Measurements from ENCODE around the gene PCDH10.
A peak's percentile ranks its signal among the peaks of the same experiment; 100 is the strongest.

The PCDH10 gene

DNA sequence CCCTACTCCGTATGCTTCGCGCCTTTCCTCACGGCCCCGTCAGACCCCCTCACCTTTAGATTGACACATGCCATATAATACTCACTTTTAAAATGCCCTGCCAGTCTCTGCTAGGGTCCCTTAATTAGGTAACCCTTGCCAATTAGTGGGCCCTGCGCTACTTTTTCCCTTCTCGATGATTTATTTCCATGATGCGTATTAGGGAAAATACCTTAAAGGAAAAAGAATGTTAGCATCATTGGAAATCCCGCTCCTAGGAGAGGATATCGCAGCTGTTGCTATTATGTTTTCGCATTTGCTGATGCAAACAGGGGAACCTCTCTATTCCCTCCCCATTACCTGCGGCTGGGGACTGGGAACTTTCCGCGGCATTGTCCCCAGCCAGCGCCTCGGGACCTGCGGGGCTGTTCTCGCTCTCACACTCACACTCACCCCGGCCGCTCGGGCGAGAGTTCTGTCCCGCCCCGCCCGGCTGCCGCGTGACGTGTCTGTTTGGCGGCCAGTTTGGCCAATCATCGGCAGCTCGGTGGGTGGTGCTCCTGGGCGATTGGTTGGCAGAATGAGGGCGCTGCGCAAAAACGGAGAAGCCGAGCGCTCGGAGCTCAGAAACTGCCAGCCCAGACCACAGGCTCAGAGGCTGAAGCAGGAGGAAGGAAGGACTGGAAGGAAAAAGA lies at the start of gene PCDH10:
PCDH10 (plus strand) TSS at position 605 of the 674 bp plus-strand sequence. CDS start 847 bp downstream, outside the sequence.
- DNase-seq = peak; percentile 73

DNA sequence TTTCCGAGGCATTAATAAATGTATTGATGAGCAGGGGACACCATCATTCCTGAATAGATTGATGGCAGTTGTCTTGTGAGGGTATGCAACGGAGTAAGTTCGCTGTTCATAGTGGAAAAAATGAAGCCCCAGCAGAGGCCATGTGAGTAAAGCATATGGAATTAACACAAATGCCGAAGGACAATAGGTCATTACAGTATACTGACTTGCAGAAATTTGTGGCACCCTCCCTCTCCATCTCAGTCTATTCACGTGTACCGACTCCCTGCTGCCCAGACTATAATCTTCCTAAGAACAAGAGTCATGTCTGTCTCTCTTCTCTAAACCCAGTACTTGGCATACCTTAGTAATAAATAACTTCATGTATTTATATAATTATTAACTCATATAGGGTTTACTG lies 47.1 kb upstream of the PCDH10 start:
- DNase-seq = no peak

- no peak for DNase-seq
These were observed 46.3 kb upstream of the PCDH10 start for GRCh38 chr4:133102612-133103409.

GRCh38 chr4:133112641-133113040 lies 36.5 kb upstream of the PCDH10 start:
- DNase-seq = no peak

GRCh38 chr4:133124746-133125145 lies 24.3 kb upstream of the PCDH10 start:
- no peak for DNase-seq

DNA sequence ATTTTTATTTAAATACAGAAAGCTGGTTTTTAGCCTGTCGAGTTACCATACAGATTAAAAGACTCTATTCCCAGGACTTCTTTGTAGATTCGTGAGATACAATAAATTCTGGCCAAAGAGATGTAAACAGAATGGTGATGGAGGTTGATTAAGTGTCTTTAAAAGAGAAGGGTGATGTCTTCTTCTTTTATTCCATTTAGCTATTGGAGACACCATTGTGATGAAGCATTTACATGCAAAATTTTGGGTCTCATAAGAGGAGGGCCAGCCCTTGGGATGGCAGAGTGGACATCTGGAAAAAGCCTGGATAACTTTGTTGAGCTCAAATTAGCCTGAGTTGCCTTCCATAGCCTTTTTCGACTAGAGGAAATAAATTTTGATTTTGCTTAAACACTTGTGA lies 21.6 kb upstream of the PCDH10 start:
- no peak for DNase-seq

DNA sequence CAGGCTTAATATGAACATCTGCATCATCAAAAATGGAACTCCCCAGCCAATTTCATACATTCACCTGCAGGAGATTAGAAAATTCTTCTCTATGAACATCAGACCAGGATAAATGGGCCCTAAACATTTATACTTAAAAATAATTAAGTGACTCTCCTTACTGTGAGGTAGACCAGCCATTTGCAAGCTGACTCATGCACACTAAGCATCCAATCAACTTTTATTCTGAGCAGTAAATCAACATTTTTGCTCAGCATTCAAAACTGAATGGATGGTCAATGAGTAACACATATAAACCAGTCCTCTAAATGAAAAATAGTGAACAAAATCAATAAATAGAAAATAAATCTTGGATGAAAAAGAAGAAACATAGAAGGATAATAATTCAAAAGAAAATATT lies 19.9 kb upstream of the PCDH10 start:
- DNase-seq = no peak

GRCh38 chr4:133130171-133130570 lies 18.9 kb upstream of the PCDH10 start:
- DNase-seq = no peak

GRCh38 chr4:133131829-133132460 lies 17.1 kb upstream of the PCDH10 start:
- DNase-seq = no peak

DNA sequence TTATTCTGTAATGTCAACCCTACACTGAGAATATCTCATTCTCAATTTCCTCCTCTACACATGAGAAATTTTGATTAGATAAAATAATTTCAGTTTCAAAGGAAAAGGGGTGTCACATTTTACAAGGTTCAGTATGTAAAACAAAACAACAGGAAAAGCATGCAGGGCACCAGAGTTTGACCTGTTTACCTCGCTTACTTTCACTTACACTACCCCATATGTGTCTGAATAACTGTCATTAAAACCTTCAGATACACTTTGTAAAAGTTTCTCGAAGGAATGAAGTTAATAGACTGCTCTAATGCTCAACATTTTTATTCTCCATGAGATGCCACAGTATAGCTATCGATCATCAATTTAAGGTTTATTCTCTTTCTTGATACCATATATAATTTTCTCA lies 12.3 kb upstream of the PCDH10 start:
- no peak for DNase-seq

GRCh38 chr4:133137571-133137970 lies 11.5 kb upstream of the PCDH10 start:
- no peak for DNase-seq

DNA sequence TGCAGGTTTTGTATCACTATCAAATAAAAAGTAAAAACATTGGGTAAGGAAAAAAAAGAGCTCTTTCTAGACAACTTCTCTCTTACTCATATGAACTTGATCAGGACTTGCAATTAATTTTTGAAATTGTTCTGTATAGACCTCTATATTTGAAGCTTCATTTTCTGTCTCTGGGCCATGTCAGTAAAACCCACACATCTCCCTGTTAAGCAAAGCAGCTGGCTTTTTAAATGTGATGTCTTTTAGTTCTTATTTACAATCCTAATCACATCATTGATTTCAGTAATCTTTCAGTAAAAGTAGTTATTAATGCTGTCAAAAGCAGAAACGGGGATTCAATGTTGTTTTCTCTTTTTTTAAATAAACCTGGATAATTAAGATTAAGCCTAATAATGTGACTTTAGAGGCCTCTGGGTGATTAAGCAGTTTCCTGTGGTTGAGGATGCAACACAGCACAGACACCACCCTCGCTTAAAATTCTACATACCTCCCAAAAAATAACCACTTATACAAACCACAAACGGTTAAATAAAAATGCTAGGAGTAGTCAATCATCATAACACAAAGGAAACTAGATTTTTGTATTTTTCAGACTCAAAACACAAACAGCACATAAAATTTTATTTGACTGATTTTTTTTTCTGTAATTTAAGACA lies 5.2 kb upstream of the PCDH10 start:
- DNase-seq = no peak

DNA sequence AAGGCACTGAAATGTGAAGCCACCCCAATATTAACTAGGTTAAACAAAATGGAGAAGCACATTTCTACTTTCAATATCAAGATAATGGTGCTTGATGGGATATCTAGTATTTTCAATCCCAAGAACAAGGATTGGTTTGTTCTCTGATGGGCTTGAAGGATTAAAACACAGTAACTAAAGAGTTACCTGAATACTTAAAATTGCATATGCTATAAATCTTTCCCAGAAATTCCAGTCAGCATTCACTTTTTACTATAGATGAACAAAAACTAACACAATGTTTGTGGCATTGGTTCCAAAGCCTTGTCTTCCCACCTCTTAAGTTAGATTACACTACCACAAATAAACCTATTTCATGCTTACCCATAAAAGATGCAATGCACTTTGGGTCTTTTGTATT lies 3.9 kb upstream of the PCDH10 start:
- no peak for DNase-seq

GRCh38 chr4:133145758-133146573 lies 3.1 kb upstream of the PCDH10 start:
- no peak for DNase-seq

DNA sequence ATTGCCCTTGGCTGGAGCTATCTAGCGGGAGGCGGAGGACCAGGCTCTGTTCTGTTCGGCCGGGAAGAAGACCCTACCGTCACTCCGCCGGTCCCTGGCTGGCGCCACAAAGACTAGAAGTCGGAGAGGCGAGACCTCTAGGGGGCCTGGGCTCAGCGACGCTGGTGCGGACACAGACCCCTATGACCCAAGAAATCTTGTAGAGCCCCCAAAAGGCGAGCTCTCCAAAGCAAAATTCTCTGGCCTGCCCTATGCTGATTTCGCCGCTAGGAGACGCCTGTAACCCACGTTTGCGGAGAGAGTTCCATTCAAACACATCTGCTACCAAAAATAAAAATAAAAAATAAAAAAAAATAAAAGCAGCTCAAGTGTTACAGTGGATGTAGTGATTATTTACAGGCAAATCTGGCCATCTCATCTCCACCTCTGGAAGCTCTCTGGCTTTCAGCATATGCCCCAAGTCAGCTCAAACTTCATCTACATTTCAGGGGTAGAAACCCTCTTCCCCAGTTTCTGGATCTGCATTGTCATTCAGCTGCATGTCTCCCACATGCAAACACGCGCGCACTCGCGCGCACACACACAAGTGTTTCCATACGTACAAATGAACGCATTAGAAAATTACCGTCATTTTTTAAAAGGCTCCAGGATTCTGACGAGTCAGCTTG lies 2.4 kb upstream of the PCDH10 start:
- DNase-seq = no peak

DNA sequence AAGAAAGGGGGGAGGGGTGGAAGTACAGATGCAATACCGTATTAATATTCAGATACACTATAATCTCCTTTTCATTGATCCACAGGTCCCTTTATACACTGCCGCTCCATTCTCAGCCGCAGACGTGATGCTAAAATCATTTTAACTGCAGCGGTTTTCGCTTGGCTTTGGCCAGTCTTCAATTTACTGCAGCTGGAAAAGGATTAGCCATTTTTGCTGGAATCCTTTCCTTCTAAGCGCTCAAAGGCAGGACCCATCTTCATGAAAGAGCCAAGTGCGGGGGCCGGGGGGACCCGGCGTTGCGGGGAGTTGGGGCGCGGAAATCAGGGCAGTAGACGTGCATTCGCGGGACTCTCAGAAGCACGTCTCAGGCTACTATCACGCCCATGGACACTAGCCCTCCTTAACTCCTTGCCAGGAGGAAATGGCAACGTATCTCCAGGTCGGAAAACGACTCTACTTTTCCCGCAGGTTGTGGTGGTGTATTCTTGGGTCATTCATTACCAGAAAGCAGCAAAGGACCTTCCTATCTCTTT lies 1.7 kb upstream of the PCDH10 start:
- no peak for DNase-seq

DNA sequence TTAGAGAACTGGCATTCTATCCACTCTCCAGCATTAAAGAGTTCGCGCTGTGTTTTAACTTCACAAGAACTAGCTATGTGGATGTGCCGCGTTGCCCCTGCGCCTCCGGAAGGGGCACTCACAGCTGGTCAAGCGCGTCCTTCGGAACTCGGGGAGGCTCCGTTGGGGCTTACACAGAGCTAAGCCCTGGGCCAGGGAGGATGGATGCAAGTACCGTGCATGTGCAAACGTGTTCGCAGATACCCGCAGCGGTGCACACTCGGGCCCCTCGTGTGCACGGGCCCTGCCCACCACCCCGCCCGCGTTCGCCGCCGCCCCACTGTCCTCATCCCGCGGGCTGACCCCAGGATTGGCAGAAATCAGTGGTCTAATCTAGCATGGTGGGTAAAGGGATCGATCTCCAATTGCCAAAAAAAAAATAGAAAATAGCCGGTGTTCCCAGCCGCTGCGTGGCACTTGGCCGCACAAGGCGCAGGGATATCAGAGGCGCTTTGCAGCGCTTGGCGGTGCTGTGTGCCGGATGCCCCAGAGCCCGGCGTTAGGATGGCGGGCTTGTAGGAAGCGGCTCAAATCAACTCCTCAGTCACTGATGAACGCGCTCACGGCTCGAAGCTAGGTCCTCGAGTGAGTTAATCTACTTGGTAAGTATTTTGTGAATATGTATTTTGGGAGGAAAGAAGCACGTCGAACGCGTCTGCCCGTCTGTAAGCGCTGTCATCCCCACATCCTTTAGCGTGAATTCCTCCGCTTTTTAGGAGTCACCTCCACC lies 989 bp upstream of the PCDH10 start:
- DNase-seq = peak; percentile 50

DNA sequence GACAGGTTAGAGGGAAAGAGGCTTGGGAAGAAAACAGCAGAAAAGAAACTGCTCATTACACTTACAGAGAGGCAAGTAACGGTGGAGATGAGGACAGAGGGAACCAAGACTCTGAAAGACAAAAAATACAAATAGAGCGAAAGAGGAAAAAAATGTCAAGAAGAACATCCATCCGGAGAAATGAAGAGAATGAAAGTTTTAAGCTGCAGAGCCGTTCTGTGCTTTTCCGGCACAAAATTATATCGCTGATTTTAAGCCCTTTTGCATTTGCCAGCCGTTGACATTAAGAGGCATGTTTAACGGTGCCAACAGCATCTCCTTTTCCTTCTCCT lies 236 bp downstream of the PCDH10 start:
- DNase-seq = no peak

- no peak for DNase-seq
These were observed 908 bp downstream of the PCDH10 start for GRCh38 chr4:133149932-133150471.

GRCh38 chr4:133150486-133151340 lies 1.6 kb downstream of the PCDH10 start:
- DNase-seq = peak; percentile 14

Measured in NCI-H510A (cell line).